ENCODE results near the gene EPN2.

GRCh38 chr17:19288453-19288852 lies 51.3 kb downstream of the EPN2 start:
- TF ChIP-seq CTCF (optimal IDR thresholded peaks at IDR 0.05 in 1 of 3, IDR thresholded peaks at IDR 0.05 in 1 of 3, conservative IDR thresholded peaks at IDR 0.05 in 1 of 3; ENCODE audit: extremely low read depth in 1 of 3, insufficient read depth in 2 of 3, low read length in 3 of 3) (no peak), EZH2 (IDR thresholded peaks at IDR 0.05; ENCODE audit: low read length) (no peak)

All from keratinocyte (primary cell).